CD4-positive, alpha-beta T cell treated with Interleukin-12 subunit alpha and Interleukin-12 subunit beta, for 1 hour (primary cell): ENCODE results near the gene NUBPL.
"Not testable (repeated sequence)": the region's sequence is repeated elsewhere in the genome, so short reads cannot be mapped to it uniquely, and the experiment has no call there.

Experiments
- DNase-seq: peaks from one replicate; pipeline ENCODE4 v3.0.0-alpha.2; 2020

Gene NUBPL

DNA sequence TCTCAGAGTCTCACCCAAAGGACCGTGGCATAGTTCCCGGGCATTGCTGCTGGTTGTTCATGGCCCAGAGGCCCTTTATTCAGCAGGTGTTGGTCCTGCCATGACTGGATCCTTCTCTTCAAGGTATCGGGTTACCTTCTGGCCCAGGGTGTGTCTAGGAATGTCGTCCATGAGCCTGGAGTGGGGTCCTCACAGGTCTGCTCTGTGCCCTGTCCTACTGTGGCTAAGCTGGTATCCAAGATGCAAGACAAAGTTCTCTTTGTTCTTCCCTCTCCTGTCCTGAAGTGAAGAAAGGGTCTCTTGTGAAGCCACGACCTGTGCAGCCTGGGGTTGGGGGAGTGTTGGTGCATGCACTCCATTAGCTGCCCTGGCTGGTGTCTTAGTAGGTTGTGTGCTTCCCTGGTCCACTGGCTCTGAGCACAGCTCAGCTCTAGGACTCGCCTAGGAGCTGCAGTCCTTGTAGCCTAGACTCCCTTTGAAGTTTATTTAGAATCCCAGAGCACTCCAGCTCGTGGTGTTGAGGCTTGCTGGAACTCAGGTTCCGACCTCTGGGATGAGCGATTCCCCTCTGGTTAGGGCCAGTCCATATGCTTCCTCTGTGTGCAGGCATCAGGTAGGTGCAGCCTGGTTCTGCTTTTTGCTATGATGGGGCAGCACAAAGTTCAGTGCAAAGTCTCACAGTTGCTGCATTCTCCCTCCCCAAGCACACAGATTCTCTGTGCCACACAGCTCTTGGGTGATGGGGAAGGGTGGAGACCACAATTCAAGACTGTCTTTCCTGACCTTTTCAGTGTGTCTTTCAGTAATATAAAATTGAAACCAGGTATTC is 117.4 kb downstream of the NUBPL start:
- no peak for DNase-seq

DNA sequence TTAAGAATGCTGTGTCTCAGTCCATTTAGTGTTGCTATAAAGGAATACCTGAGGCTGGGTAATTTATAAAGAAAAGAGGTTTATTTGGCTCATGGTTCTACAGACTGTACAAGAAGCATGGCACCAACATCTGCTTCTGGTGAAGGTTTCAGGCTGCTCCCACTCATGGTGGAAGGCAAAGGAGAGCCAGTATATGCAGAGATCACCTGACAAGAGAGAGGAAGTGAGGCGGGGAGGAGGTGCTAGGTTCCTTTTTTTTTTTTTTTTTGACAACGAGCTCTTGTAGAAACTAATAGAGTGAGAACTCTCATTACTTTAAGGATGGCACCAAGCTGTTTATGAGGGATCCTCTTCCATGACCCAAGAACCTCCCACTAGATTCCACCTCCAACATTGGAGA is 121.6 kb downstream of the NUBPL start:
- no peak for DNase-seq

DNA sequence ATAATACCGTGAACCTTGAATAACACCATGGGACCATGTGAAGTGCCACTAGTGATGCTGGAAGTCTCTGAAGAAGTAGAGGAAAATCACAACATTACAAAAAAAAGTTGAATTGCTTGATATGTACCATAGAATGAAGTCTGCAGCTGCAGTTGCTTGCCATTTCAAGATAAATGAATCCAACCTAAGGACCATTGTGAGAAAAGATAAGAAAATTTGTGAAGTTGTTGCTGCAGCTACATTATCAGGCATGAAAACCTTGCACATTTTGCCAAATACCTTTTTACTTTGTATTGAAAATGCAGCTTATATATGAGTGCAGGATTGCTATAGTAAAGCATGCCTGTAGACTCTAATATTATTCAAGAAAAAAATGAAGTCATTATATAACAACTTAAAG is 126.5 kb downstream of the NUBPL start:
- DNase-seq = no peak

DNA sequence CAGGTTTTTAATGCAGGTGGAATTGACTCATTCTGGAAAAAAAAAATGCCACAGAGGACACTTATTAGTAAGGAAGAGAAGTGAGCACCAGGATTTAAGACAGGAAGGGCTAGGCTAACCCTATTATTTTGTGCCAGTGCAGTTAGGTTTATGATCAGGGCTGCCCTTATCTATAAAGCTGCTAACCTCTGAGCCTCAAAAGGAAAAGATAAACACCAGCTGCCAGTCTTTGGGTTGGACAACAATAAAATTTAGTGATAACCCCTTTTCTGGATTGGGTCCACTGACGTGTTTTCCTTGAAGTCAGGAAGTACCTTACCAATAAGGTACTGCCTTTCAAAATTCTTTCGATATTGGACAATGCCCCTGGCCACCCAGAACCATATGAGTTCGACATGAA is 128.9 kb downstream of the NUBPL start:
- DNase-seq = no peak

DNA sequence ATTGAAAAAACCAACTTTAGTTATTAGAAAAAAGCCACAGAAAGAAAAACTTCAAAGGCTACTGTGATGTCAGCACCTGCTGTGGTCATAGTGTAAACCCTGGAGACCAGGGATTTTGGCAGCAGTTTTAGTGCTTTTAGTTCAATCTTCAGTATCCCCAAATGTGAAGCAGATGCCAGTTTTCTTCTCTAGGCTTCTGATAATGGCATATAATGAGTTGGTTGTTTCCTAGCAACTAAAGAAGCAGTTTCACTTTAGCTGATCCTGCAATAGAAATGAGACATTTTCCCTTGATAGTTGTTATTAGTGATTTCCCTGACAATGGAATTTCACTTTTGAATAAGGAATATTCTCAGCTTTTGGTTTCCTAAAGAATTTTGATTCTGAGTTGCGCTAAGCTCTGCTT is 131.2 kb downstream of the NUBPL start:
- no peak for DNase-seq

DNA sequence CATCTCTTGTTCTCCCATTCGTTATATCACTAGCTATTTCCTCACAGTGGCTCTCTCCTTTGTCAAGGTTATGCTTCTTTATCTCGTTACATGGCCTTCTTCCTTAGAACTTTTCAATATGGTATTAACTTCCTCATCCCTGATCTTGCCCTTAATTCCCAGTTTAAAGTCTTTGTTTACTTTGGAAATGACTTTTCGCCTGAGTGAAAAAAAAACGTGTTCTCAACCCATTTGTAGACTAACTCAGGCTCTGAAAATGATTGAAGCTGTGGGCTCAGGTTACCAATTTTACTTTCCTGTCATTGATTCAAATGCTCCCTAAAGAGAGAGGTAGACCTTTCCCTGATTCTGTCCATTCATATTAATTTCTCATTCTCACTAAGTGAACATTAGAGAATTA is 135.2 kb downstream of the NUBPL start:
- no peak for DNase-seq

DNA sequence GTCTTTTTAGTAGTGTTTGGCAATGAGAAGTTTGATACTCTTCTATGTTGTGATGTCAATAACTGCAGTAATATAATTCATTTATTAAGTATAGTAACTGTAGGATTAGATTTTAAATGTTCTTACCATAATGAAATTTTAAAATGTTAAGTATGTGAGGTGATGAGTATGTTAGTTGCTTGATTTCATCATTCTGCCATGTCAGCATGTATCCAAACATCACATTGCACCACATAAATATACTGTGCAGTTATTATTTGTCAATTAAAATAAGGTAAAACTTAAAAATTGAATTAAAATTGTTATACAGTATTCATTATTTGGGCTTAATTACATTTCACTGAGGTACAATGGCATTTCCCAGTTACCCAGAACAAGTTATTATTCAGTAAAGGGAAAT is 138.6 kb downstream of the NUBPL start:
- no peak for DNase-seq

DNA sequence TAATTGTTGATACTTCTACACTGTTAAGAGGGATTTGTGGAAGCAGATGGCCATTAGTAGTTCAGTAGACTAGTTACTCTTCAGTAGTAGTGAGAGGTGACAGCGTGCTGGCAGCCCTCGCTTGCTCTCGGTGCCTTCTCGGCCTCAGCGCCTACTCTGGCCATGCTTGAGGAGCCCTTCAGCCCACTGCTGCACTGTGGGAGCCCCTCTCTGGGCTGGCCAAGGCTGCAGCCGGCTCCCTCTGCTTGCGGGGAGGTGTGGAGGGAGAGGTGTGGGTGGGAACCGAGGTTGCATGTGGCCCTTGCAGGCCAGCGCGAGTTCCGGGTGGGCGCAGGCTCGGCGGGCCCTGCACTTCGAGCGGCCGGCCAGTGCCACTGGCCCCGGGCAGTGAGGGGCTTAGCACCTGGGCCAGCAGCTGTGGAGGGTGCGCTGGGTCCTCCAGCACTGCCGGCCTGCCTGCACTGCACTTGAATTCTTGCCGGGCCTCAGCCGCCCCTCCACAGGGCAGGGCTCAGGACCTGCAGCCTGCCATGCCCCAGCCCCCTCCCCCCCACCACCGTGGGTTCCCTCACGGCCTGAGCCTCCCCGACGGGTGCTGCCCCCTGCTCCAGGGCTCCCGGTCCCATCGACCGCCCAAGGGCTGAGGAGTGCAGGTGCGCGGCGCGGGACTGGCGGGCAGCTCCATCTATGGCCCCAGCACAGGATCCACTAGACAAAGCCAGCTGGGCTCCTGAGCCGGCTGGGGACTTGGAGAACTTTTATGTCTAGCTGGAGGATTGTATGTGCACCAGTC is 139.3 kb downstream of the NUBPL start:
- DNase-seq = no peak

DNA sequence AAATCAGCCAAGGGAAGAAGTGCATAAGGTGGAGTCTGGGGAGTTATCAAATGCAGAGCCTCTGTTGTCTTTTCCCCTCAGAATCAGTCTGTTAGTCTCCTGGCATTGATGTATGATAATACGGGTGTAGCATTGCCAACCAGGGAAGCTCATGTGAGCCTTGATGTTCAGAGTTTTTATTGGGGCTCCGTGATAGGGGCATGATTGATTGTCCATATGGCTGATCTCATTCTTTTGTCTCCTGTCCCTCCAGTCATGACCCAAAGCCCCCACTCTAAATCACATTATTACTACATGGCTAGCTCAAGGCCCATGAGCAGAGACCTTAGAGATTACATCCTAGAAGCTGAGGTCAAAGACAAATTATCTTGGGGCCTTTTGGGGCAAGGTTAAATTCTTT is 140.9 kb downstream of the NUBPL start:
- no peak for DNase-seq

DNA sequence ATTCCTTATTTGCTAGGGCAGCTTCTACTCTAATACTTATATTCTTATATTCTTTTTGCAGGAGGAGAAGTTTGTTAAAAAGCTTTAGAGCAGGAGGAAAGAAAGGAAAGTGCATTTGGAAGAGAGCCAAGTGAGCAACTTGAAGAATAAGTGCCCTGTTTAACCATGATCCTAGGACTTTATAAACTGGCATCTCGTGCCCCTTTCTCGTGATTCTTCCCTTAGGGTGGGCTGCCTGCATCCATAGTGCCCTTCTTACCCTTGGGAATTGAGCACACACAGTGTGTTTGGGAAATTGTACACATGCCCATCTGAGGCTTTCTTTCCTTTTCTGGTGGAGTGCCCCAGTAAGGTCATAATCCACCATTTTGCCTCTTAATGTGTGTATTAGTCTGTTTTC is 141.9 kb downstream of the NUBPL start:
- DNase-seq = no peak

DNA sequence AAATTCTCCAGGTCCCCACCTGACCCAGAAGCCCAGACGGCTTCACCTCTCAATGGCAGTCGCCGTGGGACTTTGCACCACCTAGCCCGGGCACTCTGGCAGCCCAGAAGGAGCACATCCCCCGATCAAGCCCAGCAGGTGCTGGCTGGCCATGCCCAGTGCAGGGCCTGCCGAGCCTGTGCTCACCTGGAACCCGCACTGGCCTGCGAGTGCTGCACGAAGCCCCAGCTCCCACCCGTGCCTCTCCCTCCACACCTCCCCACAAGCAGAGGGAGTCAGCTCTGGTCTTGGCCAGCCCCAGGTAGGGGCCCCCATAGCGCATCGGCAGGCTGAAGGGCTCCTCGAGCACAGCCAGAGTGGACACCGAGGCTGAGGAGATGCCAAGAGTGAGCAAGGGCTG is 144.5 kb downstream of the NUBPL start:
- no peak for DNase-seq

DNA sequence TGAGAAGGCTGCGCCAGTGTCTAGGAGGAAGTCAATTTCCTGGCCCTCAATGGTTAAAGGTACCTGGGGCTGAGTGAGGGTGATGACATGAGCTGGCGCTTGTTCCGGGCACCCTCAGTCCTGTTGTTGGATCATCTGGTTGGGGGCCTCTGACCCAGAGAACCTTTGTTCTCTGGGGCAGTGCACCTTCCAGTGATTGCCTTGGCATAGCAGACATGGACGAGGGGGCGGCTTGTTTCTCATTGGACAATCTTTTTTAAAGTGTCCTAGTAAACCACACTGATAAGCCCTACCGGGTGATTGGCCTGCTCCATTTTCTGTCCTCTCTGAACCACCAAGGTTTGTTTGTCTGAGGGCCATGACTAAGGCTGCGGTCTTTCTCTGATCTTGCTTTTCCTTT is 147.5 kb downstream of the NUBPL start:
- DNase-seq = not testable (repeated sequence)

DNA sequence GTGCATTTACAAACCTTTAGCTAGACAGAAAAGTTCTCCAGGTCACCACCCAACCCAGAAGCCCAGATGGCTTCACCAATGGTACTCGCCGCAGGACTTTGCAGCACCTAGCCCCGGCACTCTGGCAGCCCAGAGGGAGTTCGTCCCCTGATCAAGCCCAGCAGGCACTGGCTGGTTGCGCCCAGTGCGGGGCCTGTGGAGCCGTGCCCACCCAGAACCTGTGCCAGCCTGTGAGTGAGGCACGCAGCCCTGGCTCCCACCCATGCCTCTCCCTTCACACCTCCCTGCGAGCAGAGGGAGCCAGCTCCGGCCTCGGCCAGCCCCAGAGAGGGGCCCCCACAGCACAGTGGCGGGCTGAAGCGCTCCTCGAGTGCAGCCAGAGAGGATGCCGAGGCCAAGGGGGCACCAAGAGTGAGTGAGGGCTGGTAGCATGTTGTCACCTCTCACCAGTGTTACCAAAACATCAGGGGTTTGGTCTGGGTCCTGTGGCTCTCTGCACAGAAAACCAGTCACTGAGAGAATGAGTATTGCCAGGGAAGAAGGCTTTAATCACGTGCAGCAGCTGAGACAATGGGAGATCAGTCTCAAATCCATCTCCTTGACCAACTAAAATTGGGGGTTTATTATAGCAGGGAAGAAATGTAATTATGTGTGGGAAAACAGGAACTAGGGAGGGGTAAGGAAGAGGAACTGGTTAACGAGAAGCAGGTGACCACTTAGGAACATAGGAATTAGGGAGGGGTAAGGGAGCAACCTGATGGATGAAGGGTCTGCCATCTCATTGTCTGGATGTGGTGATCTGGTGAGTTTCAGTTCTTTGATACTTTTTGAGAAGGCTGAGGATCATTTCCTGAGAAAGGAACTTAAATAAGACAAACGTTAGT is 151.3 kb downstream of the NUBPL start:
- DNase-seq = no peak

DNA sequence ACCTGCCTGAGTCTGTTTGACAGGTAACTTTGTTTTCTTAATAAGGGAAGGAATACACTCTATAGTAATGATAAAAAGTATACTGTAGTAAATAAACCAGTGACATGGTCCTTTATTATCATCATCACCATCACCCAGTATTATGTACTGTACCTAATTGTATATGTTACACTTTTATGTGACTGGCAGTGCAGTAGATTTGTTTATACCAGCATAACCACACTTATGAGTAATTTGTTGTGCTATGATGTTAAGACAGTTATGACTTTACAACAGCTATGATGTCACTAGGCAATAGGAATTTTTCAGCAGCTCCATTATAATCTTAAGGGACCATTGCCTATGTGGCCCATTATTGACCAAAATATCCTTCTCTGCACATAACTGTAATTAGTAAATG is 155.0 kb downstream of the NUBPL start:
- DNase-seq = no peak

DNA sequence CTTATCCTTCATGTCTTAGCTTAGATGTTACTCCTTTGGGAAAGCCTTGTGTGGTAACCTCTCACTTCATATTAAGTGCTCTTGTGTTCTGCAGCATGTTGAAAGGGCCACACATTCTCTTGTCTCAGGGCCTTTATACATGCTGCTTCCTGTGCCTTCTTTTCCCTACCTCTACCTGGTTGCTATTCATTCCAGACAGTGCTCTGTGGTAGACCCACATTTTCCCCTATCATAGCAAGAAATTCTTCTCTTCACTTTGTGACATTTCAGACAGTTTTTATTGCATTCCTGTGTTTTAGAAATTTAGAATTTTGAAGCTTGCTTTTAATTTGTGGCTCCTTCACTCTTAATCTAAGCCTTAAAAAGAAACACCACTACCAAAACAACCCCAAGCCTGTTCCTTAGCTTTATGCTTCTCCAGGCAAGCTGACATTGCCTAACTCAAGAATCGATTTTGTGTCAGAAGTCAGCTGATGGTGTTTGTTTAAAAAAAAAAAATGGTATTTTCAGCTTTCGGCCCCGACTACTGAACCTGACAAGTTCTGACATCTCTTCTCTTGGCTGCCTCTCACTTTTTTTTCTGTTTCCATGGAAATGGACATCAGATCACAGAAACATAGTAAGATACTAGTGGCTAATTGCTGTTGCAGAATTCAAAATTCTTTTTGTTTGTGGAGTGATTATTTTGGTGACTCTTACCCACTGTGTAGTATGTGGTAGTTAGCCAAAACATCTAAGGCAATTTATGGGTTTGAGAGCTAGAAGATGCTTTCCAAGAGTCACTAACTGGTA is 156.3 kb downstream of the NUBPL start:
- DNase-seq = no peak

DNA sequence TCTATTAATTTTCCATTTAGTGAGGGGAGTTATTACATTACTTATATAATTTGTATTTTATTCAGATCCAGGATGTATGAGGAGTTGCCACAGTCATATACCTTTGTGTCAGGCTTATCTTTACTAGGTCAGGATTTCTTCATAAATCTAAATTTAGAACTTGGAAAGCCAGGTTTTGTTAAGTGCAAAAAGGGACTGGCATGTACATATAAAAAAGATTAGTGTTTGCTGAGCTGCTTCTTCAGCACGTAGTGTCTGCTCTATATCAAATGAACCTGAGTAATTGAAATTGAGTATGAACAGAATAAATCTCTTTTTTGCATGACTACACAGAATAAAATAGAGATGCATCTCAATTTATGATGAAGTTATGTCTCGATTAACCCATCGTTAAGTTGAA is 157.4 kb downstream of the NUBPL start:
- no peak for DNase-seq

DNA sequence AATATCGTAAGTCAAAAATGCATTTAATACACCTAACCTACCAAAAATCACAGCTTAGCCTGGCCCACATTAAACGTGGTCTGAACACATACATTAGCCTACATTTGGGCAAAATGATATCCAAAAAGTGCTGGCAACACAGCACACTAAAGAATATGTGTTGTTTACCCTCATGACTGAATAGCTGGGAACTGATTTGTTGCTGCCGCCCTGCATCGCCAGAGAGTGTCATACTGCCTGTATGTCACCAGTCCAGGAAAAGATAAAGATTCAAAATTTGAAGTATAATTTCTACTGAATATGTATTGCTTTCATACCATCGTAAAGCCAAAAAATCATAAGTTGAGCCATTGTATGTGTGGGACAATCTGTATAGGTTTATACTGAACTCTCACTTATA is 157.8 kb downstream of the NUBPL start:
- no peak for DNase-seq

DNA sequence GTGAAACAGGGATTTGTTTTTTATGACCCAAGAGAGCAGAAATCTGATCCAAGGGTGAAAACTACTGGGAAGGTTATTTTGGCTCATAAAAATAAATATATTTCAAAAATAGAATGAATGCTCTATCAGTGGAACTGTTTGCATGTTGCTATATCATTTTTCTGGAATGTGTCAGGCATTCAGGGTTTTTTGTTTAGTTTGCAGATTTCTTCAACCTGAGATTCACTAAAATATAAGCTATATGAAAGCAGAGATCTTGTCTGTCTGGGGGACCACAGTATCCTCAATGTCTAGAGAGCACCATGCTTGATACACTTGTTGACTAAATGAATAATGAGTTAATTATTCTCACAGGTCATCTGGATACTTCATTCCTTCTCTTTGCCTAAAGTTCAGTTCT is 165.1 kb downstream of the NUBPL start:
- DNase-seq = no peak

DNA sequence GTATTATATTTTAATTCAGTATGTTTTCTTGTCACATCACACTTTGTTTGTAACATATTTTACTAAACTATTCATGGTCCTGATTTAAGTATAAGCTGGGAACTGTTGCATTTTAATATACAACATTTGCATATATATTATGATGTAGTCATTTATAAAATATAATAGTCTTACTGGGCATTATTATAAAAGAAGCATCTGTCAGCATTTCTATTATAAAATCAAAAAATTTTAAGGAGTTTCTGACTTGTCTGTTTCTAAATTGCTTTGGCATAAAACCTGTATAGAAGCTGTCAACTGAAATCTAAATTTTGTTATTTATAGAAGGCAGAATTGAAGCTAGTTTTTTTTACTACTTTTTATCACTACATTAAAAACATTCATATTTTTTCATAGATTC is 166.6 kb downstream of the NUBPL start:
- no peak for DNase-seq

DNA sequence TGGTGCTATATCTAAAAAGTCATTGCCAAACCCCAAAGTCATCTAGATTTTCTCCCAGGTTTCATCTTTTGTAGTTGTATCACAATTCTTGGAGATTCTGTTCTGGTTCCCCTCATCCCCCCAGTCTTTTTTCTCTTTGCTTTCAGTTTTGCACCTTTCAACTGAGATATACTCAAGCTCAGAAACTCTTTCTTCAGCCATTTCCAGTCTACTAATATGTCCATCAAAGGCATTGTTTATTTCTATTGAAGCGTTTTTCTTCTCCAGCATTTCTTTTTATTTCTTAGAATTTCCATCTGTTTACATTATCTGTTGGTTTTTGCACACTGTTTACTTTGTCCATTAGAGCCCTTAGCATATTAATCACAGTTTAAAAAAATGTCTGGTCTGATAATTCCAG is 179.5 kb downstream of the NUBPL start:
- DNase-seq = no peak

DNA sequence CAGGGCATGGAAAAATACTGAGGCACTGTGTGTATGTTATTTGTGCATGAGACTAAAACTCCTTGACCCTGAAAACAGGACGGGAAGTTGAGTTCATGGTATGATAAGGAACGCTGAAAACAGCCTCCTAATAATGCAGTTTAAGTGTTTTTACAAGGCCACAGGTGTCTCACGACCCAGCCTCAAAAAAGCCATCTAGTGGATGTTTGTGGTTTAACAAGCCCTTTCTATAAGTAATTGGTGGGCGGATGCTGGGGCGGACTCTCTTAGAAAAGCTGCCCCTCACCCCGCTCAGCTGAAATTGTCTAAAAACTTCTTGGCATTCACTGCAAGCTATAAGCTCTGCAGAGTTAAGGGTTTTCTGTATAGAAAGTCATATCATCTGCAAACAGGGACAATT is 184.5 kb downstream of the NUBPL start:
- DNase-seq = no peak

DNA sequence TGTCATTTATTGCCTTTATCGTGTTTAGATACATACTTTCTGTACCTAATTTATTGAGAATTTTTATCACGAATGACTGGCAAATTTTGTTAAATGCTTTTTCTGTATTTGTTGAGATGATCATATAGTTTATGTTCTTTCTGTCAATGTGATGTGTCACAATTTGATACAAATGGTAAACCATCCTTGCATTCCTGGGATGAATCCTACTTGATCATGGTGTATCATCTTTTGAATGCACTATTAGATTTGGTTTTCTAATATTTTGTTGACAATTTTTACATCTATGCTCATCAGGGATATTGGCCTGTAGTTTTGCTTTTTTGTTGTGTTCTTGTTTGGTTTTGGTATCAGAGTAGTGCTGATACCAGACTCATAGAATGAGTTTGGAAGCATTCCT is 185.1 kb downstream of the NUBPL start:
- no peak for DNase-seq

DNA sequence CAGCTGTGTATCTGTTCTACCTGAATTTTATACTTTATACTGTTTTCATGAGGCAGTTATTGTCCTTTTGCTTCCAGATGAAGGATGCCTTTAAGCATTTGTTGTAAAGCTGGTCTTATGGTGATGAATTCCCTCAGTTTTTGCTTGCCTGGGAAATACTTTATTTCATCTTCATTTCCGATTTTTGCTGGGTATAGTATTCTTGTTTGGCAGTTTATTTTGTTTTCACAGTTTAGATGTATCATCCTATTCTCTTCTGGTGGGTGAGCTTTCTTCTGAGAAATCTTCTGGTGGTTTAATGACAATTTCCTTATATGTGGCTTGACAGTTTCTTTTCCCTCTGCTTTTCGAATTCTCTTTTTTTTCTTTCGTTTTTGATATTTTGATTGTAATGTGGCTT is 188.1 kb downstream of the NUBPL start:
- no peak for DNase-seq
